GM21447 (cell line): ENCODE measurements around the gene CLMN.

Experiments
- ATAC-seq: cut with Tn5 transposase; IDR thresholded peaks from one replicate; pipeline ENCODE4 v1.9.1; 2021; ENCODE audit not compliant: unreplicated experiment

CLMN gene

DNA sequence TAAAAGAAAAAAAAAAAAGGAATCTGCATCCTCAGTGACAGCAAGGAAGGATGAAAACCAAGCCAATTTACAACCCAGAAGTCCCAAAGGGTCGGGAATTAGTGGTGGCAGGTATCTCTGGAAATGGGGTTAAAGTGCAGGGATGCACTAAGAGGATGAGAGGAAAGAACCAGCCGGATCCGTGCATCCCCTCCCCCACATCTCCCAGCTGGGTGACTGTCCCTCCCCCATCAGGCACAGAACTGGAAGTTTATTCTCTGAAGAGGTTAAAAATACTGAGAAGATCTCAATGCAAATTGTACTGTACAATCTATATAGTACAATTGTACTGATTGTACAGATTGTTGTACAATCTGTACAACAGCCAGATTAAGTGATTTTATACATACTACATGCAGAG lies 15.4 kb downstream of the CLMN start:
- ATAC-seq: no peak

DNA sequence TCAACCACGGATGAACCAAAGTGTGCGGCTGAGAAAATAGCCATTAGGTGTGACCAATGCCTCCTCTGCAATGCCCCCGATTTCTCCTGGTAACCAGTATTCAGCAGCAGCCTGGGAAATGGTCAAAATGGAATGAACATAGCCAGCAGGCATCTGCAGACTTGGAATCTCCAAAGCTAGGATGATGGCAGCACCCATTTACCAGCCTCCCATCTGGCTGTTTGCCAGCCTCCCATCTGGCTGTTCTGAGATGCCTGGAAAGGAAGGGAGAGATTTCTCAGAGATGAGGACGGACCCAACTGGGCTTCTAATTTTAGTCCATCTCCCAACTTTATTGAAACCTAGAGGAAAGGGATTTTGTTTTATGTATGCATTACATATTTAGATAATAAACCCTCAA lies 16.2 kb downstream of the CLMN start:
- ATAC-seq: no peak

DNA sequence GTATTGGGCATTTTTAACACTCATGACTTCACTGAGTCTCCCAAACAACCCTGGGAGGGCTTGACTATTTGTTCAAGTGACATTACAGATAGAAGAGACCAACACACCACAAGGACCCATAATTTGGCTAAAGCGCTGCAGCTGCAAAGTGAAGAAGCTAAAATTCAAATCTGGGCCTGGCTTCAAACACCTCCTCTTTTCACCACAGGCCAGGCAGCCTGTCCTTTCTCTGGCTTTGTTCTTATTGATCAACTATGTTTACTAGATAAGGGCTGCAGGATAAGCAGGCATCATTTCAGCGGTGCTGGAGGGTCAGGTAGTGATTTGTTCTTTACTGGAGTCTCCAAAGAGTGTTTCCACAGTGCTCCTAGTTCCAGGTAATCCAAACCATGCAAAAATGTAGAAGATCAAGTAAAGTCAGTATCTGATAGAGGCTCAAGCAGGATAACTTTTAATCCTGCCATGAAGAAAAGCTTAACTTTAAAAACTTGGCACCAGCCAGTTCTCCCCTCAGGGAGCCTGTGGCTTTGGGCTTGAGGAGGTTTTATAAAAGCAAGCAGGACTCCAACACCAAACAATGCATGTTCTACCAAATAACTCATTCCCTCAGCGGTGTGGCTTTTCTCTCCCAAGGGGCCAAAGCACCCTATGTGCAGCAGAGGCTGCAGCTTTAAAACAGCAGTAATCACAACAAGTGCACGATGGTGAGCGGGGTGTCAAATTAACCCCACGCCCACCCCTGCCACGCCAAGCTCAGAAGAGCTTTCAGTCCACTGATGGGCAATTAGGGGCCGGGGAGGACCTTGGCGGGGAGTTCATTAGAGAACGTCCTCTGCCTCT lies 16.8 kb downstream of the CLMN start:
- ATAC-seq: no peak

DNA sequence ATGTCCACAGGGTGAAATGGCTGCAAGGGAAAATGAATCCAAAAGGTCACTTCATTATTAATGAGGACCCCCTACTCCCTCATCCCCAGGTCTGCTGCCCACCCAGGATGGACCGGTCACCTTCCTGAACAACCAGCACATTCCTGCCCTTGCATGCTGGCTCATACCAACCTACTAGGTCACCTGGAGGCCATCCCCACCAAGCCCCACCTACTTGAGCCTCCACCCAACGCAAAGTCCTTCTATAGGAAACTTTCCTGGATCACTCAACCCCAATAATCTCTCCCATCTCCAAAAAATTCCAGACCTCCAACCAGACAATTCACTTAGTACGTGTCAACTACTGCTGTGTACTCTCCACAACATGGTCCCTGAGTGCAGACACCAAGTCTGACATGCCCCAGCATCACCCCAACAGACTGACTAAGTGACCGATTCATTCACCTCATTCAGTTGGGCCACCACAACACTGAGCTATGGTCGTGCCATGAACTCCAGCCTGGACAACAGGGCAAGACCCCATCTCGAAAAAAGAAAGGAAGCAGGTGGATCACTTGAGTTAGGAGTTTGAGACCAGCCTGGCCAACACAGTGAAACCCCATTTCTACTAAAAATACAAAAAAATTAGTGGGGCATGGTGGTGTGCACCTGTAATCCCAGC lies 18.1 kb downstream of the CLMN start:
- ATAC-seq: no peak

DNA sequence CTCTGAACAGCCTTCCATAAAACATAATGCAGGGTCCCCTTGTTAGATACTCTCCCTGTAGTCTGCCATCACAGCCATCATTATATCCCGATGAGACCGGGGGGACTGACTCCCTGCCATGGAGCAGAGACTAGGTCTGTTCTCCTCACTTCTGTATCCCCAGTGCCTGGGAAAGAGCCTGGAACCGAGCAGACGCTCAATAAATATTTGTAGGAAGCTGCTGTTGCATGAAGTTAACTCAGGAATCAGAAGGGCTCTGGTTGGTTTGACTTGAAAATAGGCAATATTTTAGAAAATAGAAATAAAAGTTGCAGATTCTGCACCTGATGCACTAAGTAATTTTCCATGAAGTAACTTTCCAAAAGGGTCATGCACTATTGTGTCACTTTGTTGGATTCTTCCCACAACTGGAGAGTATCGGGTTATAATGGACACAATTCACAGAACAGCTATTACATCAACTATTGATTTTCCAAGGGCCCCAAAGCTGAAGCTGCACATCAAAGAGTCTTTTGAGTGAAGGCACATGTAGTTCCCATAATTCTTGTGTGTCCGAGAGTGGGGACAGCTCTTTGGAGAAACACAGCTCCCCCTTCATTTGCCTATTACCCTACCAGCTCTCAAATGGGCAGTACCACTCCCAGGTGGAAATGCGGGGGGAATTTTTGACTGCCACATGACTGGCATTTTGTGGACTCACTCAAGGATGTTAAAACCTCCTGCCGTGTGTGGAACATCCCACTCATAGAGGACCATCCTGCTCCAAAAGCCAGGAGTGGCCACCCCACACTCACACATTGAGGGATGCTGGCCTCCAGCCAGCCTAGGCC lies 18.8 kb downstream of the CLMN start:
- ATAC-seq: no peak

DNA sequence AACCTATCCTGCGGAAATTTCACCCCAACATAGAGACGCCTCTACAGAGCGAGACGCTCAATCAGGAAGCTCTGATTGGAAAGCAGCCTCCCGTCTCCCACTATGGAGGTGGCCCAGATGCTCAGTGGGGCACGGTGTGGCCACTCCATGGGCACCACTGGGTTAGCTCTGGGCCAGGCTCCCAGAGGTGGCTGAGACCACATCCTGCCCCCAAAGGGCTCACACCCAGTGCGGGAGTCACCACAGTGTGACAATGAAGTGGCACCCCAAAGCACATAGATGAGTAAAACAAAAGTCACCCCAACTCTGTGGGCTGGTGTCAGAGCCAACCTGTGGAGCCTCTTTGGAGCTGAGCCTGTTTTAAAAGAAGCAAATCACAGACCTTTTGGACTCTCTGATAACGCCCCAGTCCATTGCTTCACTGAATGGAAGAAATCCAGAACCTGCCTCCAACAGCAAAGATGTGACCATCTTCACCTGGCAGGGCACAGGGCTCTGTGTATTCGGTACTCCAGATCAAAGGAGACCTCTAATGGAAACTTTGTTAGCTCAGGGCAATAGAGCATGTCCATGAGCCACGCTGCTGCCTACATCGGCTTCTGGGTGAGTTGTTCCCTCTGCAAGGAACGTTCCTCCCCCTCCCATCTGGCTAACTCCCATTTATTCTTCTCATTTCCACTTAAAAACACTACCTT lies 19.6 kb downstream of the CLMN start:
- no peak for ATAC-seq

DNA sequence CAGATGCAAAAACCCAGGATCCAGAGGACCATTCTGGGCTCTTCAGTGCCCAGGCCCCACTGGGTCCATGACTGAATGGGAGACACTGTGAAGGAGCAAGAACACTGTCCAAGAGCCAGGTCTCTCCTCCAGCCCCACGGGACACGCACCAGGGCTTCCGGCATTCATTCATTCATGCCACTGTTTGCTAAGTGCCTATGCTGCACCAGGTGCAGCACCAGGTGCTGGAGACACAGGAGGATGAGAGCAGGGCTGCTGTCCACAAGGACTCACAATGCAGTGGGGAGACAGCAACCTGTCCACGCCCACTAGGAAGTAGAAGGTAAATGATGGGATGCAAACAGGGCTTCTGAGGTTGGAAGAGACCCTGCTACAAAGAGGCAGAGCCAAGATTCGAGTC lies 20.4 kb downstream of the CLMN start:
- ATAC-seq: no peak

DNA sequence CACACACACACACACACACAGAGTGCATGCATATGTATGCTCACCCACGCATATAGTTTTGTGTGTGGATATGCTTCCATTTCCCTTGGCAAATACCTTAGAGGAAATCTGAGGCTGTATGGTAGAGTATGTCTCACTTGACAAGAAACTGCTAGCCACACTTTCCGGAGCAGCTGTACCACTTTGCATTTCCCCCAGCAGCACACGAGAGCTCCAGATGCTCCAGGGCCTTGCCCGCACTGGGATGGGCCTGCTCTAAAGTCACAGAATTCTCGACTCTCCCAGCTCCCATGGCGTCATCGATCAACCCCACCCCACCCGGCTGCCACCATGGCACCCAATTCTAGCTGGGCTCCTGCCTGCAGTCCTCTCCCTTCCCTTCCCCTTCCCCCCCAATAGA lies 21.9 kb downstream of the CLMN start:
- no peak for ATAC-seq

DNA sequence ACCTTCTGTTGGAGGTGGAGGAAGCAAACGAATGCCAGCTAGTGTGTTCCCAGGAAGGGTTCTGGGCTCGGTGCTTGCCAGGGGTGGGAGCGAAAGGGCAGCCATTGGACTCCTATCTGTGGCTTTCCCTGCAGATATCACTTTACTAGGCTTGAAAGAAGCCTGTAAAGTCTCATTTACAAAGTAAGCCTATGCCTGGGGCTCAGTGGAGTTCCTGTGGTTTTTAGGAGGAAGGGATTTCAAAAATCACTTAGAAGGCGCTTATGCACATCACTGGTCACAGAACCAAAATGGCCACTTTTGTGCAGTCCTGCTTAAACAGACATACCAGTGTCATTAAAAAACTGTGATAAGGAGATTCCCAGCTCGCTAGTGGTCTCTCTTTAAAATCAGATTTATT lies 22.7 kb downstream of the CLMN start:
- ATAC-seq: no peak

DNA sequence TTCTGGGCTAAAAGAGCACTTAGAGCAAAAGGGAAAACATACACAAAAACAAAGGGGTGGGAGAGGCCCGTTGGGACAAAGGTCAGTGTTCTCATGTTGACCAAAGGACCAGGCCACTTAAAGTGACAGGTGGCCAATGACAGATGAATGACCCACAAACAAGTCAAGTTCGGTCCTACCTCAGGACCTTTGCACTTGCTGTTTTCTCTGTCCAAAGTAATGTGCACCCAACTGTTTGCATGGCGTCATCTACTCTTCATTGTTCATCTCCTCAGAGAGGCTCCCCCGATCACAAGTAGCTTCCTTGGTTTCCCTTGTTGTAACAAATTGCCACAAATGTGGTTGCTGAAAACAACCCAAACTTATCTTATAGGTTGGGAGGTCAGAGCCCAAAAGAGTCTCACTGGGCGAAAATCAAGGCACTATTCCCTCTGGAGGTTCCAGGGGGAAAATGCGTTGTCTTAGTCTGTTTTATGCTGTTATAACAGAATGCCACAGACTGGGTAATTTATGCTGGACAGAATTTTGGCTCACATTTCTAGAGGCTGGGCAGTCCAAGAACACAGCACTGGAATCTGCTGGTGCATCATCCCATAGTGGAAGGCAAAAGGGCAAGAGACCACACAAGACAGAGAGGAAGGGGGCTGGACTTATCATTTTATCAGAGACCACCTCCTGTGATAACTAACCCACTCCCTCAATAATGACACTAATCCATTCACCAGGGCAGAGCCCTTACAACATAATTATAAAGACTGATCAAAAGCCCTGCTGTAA lies 23.9 kb downstream of the CLMN start:
- ATAC-seq: no peak

DNA sequence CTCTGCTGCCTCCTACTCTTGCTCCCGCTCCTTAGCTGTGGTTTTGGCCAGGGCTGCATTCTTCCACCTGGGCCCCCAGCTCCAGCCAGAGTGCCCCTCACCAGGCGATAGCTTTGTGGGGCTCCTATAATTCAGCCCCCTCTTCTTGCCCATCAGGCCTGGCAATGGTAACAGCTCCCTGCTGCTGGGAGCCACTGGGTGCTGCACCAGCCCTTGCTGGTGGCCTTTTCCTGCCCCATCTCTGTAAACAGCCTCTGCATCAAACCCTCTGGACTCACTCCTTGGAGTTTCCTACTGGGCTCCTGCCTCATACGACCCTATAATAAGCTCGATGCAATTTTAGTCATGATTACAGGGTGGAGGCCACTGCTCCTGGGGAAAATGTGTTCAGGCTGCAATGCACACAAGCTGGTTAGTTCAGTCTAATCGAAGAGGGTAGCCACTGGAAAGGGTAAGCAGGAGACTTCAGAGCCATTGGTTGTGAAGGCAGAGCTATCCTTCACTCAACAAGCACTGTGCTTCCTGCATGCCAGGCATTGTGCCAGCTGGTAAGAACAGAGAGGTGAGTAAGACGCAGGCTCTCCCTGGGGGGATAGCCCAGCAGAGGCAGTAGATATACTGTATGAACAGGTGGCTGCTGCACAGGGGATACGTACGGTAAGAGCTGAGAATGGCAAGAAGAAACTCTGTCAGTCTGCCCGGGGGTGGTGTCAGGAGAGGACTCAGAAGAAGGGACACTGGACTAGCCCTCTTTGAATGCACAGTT lies 24.7 kb downstream of the CLMN start:
- ATAC-seq: no peak

DNA sequence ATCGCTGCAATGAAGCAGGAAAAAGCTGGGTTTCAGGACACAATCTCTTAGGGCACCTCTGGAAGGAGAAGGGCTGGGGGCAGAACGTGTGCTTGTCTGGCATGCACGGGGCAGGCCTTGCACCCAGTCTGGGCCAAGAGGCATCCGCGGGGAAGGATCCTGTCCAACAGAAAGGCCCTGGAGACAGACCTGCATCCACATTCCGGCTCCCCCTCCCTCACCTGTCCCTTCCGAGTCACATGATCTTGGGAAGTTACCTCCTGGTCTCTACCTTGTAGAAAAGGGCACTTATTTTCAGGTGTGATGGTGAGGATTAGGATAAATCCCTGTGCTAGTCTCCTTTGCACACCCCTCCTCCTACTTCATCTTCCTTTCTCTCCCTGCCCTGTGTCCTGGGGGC lies 25.4 kb downstream of the CLMN start:
- no peak for ATAC-seq

DNA sequence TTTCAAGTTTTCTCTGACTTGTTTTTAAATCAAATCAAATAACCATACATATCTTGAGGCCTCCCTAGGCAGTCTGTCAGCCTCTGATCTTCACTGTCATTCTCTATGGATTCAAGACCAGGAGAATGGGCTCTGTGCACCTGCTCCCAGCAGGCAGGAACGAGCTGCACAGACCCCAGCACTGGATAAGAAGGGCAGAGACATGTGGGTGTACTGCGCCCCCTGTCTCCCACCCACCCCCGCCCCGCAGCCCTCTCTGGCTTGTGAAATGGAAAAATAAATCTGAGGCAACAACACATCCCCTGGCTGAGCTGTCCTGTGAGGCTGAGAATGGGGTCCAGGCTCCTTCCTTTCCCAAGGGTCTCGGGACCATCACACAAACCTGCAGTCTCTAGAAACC lies 26.3 kb downstream of the CLMN start:
- ATAC-seq: no peak

DNA sequence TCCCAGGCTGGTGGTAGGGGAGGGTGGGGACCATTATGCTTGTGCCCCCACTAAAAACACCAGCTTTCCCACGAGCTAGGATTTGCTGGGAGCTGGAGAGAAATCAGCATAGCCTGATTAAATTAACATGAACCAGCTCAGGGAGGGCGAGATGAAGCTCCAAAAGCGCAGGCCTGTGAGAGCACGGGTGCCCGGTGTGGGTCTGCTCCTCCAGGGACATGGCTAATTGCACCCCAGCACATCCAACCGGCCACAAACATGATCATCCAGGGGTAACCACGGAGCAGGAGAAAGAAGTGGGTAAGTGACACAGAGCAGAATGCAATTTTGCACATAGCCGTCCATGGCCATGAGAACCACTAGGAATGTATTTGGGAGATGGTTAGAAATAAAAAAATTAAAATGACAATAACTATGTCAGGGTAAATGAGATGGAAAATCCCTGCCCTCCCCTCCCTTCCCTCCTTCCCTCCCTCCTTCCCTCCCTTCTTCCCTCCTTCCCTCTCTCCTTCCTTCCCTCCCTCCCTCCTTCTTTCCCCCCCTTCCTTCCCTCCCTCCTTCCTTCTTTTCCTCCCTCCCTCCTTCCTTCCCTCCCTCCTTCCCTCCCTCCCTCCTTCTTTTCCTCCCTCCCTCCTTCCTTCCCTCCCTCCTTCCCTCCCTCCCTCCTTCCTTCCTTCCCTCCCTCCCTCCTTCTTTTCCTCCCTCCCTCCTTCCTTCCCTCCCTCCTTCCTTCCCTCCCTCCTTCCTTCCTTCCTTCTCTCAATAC lies 26.9 kb downstream of the CLMN start:
- ATAC-seq: no peak

DNA sequence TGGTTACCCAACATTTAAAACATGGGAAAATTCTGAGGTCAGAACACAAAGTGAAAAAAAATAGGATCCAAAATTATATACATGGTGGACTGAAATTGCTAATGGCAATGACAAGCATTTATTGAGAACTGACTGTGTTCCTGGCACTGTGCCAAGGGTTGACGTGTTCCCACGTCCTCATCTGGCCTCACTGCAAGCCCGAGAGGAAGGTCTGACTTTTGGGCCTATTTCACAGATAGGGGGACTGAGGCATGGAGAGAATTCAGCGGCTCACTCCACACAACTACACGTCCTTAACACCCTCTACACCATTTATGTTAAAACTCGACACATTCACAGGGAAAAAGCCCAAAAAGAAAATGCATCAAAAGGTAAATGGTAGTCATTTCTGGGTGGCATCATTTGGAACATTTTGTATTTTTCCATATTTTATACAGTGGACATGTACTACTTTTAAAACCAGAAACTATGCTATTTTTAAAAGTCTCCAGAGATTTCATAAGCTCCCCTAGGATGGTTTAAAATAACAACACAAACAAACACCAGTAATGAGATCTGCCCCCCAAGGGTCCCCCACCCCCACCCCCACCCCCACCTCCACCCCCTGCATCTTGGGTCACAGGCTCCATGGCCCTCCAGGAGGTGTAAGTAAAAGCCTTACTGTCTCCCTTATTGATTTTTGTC lies 27.7 kb downstream of the CLMN start:
- ATAC-seq: no peak

DNA sequence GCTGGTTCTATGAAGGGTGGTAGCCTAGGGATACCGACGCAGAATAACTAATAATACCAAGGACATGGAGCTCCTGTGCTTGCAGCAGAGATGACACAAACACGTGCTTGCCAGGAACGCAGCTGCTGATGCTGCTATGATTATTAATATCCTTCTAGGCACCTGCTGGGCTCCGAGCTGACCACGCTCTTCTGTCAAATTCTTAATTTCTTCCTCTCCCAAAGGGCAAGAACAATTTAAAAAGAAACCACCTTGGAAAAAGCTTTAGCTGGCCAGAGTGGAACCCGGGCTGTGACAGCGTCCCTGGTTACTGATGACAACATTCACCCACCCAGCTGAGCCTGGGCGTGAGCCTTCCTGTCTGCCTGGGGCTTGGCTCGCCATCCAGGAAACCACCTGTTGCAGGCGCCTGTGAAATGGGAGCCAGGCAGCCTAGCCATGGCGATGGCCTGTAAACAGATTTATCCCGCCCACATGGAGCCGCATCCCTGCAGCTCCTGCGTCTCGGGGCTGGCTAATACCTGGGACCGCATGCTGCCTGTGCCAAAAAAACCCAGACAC lies 28.8 kb downstream of the CLMN start:
- ATAC-seq: no peak

DNA sequence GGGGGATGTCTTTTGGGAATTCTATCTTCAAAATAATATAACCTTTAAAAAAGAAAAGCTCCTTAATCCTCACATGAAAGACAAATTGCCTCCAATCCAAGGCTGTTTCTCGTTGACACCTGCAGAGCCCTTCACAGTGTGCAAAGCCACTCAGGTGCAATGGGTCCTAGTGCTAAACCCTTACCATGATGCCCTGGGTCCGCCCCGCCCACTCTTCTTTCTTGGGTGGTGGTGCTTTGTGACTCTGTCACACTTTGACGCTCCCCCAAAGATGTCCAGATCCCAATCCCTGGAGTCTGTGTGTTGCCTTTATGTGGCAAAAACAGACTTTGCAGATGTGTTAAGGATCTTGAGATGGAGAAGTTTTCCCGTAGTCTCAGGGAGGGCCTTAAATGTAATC lies 29.7 kb downstream of the CLMN start:
- ATAC-seq: no peak
